Measurements from ENCODE around the gene ACAN.

The ACAN gene

DNA sequence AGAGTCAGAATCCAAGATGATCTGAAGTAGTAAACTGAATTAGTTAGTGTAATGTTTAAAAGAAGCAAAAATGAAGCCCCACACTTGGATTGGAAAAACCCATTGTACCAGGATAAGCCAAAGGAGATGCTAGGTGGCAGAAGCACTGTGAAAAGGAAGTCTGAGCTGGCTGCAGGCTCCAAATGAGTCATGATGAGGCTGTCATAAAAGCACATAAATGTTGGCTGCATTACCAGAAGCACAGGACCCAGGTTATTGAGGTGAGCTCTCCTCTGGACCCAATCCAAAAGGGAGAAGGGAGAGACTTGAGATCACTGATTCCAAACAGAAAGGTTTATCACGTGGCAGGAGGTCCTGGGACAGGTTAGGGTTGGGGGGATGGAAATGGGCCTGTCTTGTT lies 3.2 kb upstream of the ACAN start:
- DNase-seq (ENCODE audit: extremely low spot score, insufficient read length, low read depth) (no peak), FAIRE-seq (no peak)

- FAIRE-seq (no peak), DNase-seq (ENCODE audit: extremely low spot score, insufficient read length, low read depth) (no peak)
These were observed 2.5 kb upstream of the ACAN start for GRCh38 chr15:88800738-88801137.

DNA sequence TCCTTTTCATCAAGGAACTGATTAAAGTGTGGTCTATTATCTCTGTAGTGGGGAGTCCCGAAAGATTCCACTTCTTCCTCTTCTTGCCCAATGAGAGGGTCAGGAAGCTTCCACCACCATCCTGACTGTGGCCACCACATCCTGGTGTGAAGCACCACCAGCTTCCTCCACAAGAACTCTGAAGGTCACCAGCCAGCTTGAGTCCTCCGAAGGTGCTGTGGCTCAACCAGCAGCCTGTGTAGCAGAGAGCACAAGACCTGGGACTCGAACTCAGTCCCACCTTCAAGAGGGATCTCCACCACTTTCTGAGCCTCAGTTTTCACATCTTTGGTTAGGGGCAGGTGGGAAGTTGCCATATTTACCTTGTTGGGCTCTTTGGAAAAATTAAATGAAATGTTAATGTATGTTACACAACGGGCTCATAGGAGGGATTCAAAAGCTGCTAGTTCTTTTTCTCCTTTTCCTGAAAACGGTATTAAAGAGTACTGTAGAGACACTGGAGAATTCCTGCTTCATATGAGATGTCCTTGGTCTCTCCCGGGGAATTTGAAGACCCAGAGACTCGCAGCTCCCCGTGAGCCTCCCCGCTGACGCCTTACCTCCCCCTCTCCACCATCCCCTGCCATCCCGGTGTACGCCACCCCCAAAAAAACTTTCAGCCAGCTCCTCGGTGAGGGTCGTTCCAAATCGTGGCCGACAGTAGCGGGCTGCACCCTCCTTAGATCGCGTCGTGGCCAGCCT lies 816 bp upstream of the ACAN start:
- DNase-seq (ENCODE audit: extremely low spot score, insufficient read length, low read depth): no peak
- no peak for FAIRE-seq

GRCh38 chr15:88802991-88803240 lies 320 bp upstream of the ACAN start:
- no peak for FAIRE-seq
- no peak for DNase-seq (ENCODE audit: extremely low spot score, insufficient read length, low read depth)

GRCh38 chr15:88803920-88804247 lies 648 bp downstream of the ACAN start:
- DNase-seq (ENCODE audit: extremely low spot score, insufficient read length, low read depth) (no peak), FAIRE-seq (no peak)

GRCh38 chr15:88804257-88804656 lies 1.0 kb downstream of the ACAN start:
- DNase-seq (ENCODE audit: extremely low spot score, insufficient read length, low read depth): no peak
- FAIRE-seq: no peak

DNA sequence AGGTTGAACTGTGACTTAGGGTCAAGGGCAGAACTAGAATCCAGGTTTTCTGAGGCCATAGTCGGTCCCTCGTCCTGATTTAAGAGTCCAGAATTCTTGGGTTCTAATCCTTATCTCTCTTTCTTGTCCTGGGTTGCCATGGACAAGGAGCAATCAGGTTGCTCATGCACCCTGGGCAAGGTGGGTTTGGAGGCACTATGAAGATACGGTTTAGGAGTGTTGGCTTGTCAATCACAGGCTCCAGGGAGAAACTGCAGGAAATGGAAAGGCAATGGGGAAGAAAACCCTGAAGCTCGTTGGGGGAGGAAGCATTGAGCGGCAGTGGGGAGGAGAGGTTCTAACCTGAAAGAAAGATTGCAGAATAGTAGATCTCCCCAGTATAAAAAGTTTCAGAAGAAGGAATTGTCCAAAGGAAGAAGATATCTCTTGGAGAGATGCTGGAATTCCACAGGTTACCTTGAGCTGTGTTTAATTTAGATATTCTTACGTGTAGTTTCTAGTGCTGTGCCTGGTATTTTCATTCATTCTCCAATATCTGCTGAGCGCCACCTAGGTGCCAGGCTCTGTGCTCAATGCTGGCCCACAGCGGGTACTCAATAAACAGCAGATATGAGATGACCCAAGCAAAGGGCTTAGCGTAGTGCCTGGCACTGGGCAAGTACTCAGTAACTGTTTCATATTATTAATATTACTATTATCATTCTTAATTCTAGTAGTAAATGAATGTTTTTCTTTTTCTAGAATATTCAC lies 2.0 kb downstream of the ACAN start:
- FAIRE-seq (no peak), DNase-seq (ENCODE audit: extremely low spot score, insufficient read length, low read depth) (no peak)

DNA sequence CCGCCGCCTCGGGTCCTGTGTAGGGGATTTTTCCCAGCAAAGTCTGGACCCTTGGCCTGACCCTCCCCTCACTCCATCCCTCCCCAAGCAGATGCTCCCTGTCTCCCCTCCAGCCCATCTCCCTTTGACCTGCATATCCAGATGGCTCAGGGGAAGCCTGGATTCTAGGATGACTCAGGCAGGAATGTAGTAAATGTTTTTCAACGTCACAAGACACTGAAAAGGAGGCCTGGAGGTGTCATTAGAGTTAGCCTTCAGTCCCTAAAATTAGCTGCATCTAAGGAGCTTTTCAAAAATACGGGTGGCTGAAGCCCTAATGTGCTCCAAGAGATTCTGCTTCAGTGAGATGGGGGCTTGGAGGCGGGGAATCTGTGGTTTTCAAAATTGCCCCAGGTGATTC lies 7.2 kb downstream of the ACAN start:
- DNase-seq (ENCODE audit: extremely low spot score, insufficient read length, low read depth): no peak

GRCh38 chr15:88812133-88812532 lies 8.9 kb downstream of the ACAN start:
- DNase-seq (ENCODE audit: extremely low spot score, insufficient read length, low read depth): no peak

More for the DNA sequence above, 7.2 kb downstream of the ACAN start:
- FAIRE-seq: no peak

DNA sequence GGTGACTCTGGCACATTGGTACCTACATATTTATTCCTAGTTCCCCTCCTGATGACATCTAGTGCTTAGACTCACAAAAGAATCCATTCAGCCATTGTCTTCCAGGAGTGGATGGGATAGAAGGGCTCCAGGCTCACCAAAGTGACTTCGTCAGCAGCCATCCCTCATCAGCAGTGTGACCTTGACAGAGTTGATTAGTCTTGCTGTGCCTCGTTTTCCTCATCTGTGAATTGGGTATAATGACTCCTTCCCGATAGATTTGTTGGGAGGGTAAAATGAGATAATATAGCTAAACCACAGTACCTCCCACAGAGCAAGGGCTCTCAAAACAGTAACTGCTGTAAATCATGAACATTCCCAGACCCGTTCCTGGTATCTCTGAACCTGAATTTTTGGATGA lies 10.7 kb downstream of the ACAN start:
- DNase-seq (ENCODE audit: extremely low spot score, insufficient read length, low read depth) (no peak), FAIRE-seq (no peak)

More at GRCh38 chr15:88812133-88812532, 8.9 kb downstream of the ACAN start:
- FAIRE-seq: no peak

DNA sequence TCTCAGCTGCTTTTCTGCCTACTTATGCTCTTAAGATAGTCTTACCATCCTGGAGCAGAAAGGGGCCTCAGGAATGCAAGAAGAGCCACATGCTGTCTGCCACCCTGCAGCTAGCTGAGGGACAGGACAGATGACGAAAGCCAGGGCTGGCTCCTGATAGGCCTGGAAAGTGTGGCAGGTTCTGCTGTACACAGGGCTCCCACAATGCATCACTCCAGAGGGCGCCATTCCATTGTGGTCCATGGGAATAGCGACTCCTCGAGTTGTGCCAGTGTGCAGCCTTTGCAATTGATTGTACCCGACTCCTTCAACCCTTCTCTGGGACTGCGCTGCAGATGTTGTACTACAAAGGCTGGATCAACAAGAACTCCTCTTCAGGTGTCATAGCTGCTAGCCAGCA lies 11.2 kb downstream of the ACAN start:
- FAIRE-seq (no peak), DNase-seq (ENCODE audit: extremely low spot score, insufficient read length, low read depth) (no peak)

- DNase-seq (ENCODE audit: extremely low spot score, insufficient read length, low read depth) (no peak), FAIRE-seq (no peak)
These were observed 15.7 kb downstream of the ACAN start for GRCh38 chr15:88818920-88819319.

DNA sequence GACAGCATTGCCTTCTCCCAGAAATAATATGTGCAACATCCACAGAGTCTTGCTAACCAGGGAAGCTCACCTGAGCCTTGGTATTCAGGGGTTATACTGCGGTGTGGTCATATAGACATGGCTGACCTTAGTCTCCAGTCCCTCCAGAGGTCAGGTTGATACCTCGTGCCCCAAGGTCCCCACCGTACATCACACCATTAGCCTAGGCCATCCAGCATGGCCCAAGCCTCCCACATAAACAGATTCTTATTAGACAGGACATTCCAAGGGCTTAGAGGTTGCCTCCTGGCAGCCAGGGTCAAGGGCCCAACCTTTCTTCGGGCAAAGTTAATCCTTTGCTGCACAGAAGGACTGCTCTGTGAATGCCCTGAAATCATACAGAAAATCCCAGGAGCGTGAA lies 18.8 kb downstream of the ACAN start:
- FAIRE-seq: no peak
- DNase-seq (ENCODE audit: extremely low spot score, insufficient read length, low read depth): no peak

DNA sequence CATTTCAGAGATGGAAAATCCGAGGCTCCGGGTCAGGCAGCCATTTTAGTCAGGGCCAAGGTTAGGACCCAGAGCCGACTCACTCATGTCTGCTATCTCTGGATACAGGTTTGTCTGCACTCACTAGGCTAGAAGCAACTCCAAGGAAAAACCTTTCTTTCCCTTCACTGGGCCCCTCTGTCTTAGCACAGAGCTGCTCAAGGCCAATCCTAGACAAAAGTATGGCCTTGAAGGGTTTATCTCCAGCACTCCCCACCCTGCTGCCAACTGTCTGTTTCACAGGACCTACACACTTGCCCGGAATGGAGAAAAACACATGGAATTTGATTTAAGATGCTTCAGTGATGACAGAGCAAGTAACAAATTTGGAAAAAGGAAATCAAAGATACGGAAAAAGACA lies 25.6 kb downstream of the ACAN start:
- FAIRE-seq: no peak
- no peak for DNase-seq (ENCODE audit: extremely low spot score, insufficient read length, low read depth)

DNA sequence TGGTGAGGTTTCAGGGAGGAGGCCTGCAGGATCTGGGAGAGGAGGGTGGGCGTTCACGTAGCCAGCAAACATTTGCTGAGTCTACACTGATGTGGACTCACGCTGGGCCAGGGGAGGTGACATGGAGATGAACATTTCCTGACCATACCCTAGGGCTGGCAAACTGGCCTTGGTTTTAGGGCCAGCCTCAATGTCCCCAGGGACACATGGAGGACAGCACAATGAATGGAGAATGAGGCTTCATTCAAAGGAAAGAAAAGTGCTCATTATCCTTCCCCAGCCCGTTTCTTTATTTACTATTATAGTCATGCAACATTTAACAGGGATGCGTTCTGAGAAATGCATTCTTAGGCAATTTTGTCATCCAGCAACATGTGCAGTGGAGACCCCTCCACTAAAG lies 26.8 kb downstream of the ACAN start:
- no peak for FAIRE-seq
- no peak for DNase-seq (ENCODE audit: extremely low spot score, insufficient read length, low read depth)

- DNase-seq (ENCODE audit: extremely low spot score, insufficient read length, low read depth) (no peak), FAIRE-seq (no peak)
These were observed 29.8 kb downstream of the ACAN start for GRCh38 chr15:88832820-88833730.

DNA sequence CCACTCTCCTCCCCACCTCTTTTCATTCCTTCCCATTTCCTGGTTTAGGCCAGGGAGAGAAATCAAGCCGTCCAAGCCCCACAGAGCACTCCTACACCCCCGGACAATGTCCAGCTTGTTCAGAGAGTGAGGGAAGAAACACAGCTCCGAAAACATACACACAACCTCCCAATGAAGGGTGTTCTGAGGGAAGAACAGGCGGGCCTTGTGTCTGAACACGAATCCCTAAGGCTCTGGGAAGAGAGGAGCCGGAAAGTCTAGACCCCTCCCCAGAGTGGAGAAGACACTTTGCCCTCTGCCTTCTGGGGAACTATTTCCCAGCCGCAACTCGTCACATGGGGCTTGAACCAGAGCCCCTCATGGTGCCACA lies 30.5 kb downstream of the ACAN start:
- FAIRE-seq: no peak
- no peak for DNase-seq (ENCODE audit: extremely low spot score, insufficient read length, low read depth)

GRCh38 chr15:88834211-88834812 lies 31.1 kb downstream of the ACAN start:
- FAIRE-seq (no peak), DNase-seq (ENCODE audit: extremely low spot score, insufficient read length, low read depth) (no peak)

GRCh38 chr15:88835119-88835518 lies 31.9 kb downstream of the ACAN start:
- DNase-seq (ENCODE audit: extremely low spot score, insufficient read length, low read depth) (no peak), FAIRE-seq (no peak)

GRCh38 chr15:88835646-88836045 lies 32.4 kb downstream of the ACAN start:
- DNase-seq (ENCODE audit: extremely low spot score, insufficient read length, low read depth) (no peak), FAIRE-seq (no peak)

DNA sequence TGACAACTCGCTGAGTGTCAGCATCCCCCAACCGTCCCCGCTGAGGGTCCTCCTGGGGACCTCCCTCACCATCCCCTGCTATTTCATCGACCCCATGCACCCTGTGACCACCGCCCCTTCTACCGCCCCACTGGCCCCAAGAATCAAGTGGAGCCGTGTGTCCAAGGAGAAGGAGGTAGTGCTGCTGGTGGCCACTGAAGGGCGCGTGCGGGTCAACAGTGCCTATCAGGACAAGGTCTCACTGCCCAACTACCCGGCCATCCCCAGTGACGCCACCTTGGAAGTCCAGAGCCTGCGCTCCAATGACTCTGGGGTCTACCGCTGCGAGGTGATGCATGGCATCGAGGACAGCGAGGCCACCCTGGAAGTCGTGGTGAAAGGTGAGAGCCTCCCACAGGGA lies 35.4 kb downstream of the ACAN start:
- no peak for FAIRE-seq
- DNase-seq (ENCODE audit: extremely low spot score, insufficient read length, low read depth): no peak
